GM21576 (cell line): Measurements from ENCODE around the gene ADAMTS20.

Experiments
- ATAC-seq: cut with Tn5 transposase; IDR thresholded peaks from one replicate; pipeline ENCODE4 v1.9.1; 2021; ENCODE audit warnings: mild to moderate bottlenecking, moderate library complexity; ENCODE audit not compliant: unreplicated experiment

Gene ADAMTS20

DNA sequence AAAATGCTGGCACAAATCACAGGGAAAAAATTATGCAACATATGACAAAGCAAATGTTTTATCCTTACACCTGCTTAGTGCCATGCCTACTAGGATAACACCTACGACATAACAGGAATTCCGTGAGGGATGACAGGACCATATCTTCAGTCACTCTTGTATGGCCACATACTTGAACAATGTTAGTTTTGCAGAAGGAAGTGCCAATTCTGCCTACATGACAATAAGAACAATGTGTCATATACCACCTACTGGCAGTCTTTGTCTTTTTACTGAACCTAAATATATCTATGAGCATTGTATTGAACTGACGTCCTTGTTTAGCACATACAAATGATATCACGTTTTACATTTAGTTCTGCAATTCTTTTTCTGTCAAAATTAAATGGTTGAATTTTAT lies 234.0 kb downstream of the ADAMTS20 start:
- no peak for ATAC-seq

DNA sequence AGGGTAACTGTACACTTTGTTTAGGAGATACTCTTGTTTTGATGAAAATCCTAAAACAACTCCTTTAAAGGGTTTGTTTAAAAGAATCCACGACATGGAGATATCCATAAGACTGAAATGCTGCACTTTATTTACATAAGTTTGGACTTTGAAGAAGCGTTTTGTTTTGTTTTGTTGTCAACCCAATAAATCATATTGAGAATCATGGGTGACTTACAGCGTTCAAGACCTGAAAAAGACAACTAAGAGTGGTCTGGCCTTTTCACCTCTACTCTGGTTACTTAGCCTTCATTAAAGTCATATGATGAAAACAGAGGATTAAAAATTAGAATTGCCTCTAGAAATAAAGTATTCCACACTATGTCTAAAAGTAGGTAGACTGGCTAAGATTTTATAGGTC lies 234.8 kb downstream of the ADAMTS20 start:
- no peak for ATAC-seq

DNA sequence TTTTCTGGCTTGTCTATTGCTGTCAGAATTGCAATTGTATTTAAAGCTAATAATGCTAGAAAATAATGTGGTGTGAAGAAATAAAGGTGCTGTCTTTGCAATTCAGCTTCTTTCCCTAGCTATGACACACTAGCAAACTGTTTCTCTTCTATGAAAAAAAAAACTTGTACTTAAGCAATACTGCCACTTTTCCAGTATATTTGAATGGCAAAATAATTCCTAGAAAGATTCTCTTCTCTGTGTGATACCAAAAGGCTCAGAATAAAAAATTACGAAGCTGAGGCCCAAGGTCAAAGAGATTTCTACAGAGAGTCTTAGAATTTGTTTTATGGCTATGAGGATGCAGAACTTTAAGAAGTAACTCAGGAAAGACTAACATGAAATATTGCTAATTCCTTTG lies 235.5 kb downstream of the ADAMTS20 start:
- no peak for ATAC-seq

DNA sequence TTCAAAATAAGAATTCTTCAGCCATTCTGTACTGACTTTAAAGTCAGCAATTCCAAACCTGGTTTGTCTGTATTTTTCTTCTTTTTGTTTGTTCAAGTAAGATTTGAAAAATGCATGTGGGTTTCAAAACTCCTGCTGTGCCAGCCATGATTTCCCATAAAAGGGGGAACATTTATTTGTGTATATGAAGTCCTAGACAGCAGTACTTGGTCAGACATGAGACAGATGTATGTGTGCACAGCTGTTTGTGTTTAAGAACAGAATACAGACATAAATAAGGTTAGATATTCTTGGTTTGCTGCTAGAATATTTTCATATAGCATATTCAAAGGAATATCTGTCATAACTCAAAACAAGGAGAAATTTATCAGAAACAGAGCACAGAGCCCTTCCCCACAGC lies 236.0 kb downstream of the ADAMTS20 start:
- no peak for ATAC-seq

DNA sequence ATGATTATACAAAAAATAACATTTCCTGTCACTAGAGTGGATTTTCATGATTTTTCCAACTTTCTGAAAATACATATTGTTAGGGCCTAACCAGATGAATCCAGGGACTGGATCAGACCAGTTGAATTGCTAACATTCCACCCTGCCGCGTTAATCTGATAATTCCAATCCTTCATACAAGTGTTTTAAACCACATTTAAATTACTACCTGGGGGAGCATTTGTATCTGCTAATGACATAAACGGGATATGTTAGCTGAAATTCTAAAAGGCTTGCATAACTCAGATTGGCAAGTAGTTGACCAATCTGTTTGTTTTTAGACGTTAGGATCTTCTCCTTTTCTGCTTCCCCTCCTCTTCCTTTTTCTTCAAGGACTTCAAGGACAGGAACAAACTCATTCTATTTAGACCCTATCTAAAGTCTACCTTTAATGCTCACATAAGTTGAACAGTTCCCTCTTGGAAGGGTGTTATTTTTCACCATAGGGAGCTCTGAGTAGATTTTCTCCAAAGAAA lies 239.0 kb downstream of the ADAMTS20 start:
- no peak for ATAC-seq

DNA sequence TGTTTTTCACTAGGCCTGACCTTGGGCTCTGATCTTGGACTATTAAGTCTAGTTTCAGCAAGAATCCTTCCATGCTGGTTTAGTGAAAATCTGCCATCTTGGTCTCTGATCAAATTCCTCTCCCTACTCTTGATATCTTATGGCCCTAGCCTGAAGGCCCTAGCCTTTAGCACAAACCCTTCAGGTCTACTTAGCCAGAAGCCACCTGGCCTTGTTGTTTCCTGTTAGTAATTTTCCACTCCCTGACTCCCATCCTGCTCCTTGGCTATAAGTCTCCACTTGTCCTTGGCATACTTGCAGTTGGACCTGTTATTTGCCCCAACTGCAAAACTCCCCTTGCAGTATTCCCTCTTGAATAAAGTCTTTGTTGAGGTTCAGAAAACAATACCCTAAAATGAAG lies 241.4 kb downstream of the ADAMTS20 start:
- ATAC-seq = no peak

DNA sequence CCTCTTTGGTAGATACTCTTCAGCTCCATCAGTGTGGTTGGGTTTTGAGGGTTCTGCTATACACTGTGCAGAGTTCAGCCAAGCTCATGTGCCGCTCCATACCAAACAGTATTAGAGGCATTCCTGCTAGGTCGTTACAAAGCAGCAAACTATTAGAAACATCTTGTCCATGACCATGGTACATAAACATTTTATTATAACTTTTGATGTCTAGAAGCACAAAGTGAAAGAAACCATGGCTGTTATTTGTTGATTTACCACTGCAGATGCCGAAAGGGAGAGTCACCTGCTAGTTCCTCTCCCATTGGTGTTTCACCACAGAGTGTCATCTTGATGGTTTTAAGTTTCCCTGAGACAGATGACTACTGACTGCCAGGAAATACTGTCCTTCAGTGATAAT lies 242.0 kb downstream of the ADAMTS20 start:
- ATAC-seq = no peak

DNA sequence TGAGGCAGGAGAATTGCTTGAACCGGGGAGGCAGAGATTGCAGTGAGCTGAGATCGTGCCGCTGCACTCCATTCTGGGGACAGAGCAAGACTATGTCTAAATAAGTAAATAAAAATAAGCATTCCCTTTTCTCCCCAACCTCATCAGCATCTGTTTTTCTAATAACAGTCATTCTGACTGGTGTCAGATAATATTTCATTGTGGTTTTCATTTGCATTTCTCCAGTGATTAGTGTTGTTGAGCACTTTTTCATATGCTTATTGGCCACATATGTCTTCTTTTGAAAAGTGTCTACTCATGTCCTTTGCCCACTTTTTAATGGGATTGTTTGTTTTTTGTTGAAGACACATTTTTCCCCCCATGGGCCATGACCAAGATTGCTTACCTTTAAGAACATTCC lies 243.2 kb downstream of the ADAMTS20 start:
- no peak for ATAC-seq

DNA sequence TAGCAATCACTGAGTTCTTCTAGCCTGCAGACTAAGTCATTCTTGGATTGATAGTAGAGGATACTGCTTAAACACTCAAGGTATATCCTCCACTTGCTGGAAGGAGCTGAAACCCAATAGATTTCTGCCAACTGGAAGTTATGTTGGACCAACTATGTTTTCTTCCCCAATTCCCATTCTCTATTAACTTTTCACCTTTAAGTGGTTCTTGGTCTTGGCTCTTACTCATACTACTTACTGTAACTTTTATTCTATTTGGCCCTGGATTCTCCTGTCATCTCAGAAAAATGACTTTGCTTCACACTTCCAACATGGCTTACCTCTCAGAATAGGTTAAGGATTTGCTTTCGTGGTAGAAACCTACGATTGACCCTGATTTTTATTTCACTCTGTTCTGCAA lies 244.9 kb downstream of the ADAMTS20 start:
- ATAC-seq = no peak

DNA sequence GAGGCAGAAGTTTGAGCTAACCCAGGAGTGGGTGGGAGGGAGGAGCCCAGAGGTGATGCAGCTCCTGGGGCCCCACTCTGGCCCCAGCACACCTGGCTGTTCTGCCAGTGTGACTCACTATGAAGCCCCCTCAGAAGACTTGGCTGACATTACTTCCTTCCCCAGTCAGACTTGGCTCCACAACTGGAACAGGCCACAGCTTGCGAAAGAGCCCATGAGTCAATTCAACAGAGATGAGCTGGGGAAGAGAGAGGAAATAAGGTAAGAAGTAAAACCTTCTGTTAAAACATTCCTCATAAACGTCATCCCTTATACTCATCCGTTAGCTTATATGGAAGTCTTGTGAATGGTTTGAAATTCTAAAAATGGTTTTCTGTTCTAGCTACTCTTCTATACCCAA lies 245.9 kb downstream of the ADAMTS20 start:
- ATAC-seq = no peak

DNA sequence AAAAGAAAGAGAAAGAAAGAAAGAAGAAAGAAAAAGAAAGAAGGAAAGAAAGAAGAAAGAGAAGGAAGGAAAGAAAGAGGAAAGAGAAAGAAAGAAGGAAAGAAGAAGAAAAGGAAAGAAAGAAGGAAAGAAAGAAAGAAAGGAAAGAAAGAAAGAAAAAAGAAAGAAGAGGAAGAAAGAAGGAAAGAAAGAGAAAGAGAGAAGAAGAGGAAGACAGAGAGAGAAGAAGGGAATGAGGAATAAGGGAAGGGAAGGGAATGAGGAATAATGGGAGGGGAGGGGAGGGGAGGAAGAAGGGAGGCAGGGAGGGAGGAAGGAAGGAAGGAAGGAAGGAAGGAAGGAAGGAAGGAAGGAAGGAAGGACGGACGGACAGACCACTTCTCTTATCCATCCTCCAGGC lies 246.9 kb downstream of the ADAMTS20 start:
- no peak for ATAC-seq
